K562 (cell line): ENCODE measurements around the gene AGPAT1. TPM values are rescaled to one million over a fixed set of nuclear protein-coding genes. Genes with fewer than 3 reads are reported as not detected.

Source experiments
- ATF1 ChIP-seq, 2 experiments: fragments of 450-650 bp in 1 of 2; IDR thresholded peaks; 2 replicates each; pipeline ENCODE4 v1.6.1; 2016; ENCODE audit warnings: missing compliant biosample characterization in 1 of 2, missing genetic modification characterization in 1 of 2
- CBX3 ChIP-seq, 2 experiments: IDR thresholded peaks; 1 replicate in 1 of 2; 2 replicates in 1 of 2; pipeline ENCODE4 v1.6.1; 2012; ENCODE audit warnings: inconsistent platforms in 2 of 2, low read length in 2 of 2, borderline replicate concordance in 1 of 2, control low read depth in 1 of 2
- DPF2 ChIP-seq: fragments of 450-650 bp; IDR thresholded peaks from 2 replicates; pipeline ENCODE4 v1.6.1; 2016
- HMG20B ChIP-seq: fragments of 250-450 bp; sonication (Bioruptor Pico); IDR thresholded peaks from 2 replicates; pipeline ENCODE4 v1.5.0; 2021; ENCODE audit warnings: mild to moderate bottlenecking
- MCM7 ChIP-seq, 2 experiments: fragments of 450-650 bp; IDR thresholded peaks; 2 replicates each; pipeline ENCODE4 v1.6.1; 2016 to 2018
- MXI1 ChIP-seq: IDR thresholded peaks from 2 replicates; pipeline ENCODE4 v1.6.1; 2011; ENCODE audit warnings: low read depth, mild to moderate bottlenecking, improper control_type of control experiment, low read length
- NFRKB ChIP-seq: fragments of 450-650 bp; IDR thresholded peaks from 2 replicates; pipeline ENCODE4 v1.6.1; 2016; ENCODE audit warnings: low read depth
- POLR2G ChIP-seq: fragments of 200-400 bp; formaldehyde crosslinking; IDR thresholded peaks from 2 replicates; pipeline ENCODE4 v1.6.1; 2017; ENCODE audit warnings: low read depth, mild to moderate bottlenecking, antibody characterized with exemption, low read length, moderate library complexity
- RBFOX2 ChIP-seq: fragments of 200-400 bp; formaldehyde crosslinking; IDR thresholded peaks from 2 replicates; pipeline ENCODE4 v1.6.1; 2017; ENCODE audit warnings: low read depth, mild to moderate bottlenecking, low read length, moderate library complexity
- TAF1 ChIP-seq: IDR thresholded peaks from 2 replicates; pipeline ENCODE4 v1.6.1; 2011; ENCODE audit warnings: mild to moderate bottlenecking, low read length, moderate library complexity; ENCODE audit not compliant: insufficient read depth, control insufficient read depth, severe bottlenecking; ENCODE audit errors: extremely low read depth
- polyA plus RNA-seq, 8 experiments: library from polyadenylated mRNA; depleted of rRNA in 4 of 8; stranded (reverse) in 5 of 8; unstranded in 3 of 8; fragments of >200 nt; fragmentation: Nextera tagmentation in 2 of 8; fragmentation: Illumina TruSeq in 1 of 8; extraction: Ambion mirVana in 2 of 8; extraction: Trizol in 1 of 8; gene quantifications; 2 replicates each; pipeline versions ENCODE4 v1.2.1 to v1.2.3, GENCODE V29; 2011 to 2014; ENCODE audit warnings: inconsistent platforms in 1 of 8, missing spikeins in 1 of 8
- total RNA-seq, 7 experiments: library from RNA; depleted of rRNA in 6 of 7; stranded (reverse); fragments of >200 nt in 6 of 7; fragmentation: Illumina TruSeq in 2 of 7; extraction: Trizol in 2 of 7; gene quantifications; 2 replicates each; pipeline versions ENCODE4 v1.2.1 to v1.2.3, GENCODE V29; 2011 to 2021; ENCODE audit warnings: low replicate concordance in 1 of 7
- TF ChIP-seq, protein P1 (sequence below): fragments of 450-650 bp; IDR thresholded peaks from 2 replicates; pipeline ENCODE4 v1.6.1; 2014; ENCODE audit warnings: low read depth, mild to moderate bottlenecking, moderate library complexity, borderline replicate concordance
- TF ChIP-seq, protein P2 (sequence below), 3 experiments: fragments of 200-800 bp in 1 of 3; fragments of 250-450 bp in 1 of 3; fragments of 450-650 bp in 1 of 3; sonication (Bioruptor Pico) in 1 of 3; sonication (Bioruptor generic) in 1 of 3; formaldehyde crosslinking in 1 of 3; IDR thresholded peaks; 2 replicates each; pipeline versions ENCODE4 v1.6.1 to v1.8.0; 2016 to 2022; ENCODE audit warnings: mild to moderate bottlenecking in 2 of 3, missing genetic modification characterization in 2 of 3, missing compliant biosample characterization in 1 of 3, moderate library complexity in 1 of 3
- TF ChIP-seq, protein P3 (sequence below), 2 experiments: fragments of 450-650 bp in 1 of 2; sonication (generic) in 1 of 2; formaldehyde crosslinking in 1 of 2; IDR thresholded peaks in 1 of 2; conservative IDR thresholded peaks in 1 of 2; 2 replicates each; pipeline versions ENCODE4 v1.6.1 to v1.8.1; 2016 to 2023; ENCODE audit warnings: mild to moderate bottlenecking in 2 of 2, moderate library complexity in 2 of 2, inconsistent platforms in 1 of 2, missing genetic modification reagents in 1 of 2
- TF ChIP-seq, protein P4 (sequence below): fragments of 450-650 bp; IDR thresholded peaks from 2 replicates; pipeline ENCODE4 v1.6.1; 2017; ENCODE audit warnings: antibody characterized with exemption
- TF ChIP-seq, protein P5 (sequence below): sonication (generic); formaldehyde crosslinking; IDR thresholded peaks from 2 replicates; pipeline ENCODE4 v1.8.0; 2022; ENCODE audit warnings: mild to moderate bottlenecking, low read depth, missing genetic modification reagents

AGPAT1 gene
- total and polyA plus RNA-seq, 9 of the 15 experiments (the other 6 are each of a cell fraction or from before 2014, with no cell fraction given) = 37.9 to 176 (median 69.4) TPM

DNA sequence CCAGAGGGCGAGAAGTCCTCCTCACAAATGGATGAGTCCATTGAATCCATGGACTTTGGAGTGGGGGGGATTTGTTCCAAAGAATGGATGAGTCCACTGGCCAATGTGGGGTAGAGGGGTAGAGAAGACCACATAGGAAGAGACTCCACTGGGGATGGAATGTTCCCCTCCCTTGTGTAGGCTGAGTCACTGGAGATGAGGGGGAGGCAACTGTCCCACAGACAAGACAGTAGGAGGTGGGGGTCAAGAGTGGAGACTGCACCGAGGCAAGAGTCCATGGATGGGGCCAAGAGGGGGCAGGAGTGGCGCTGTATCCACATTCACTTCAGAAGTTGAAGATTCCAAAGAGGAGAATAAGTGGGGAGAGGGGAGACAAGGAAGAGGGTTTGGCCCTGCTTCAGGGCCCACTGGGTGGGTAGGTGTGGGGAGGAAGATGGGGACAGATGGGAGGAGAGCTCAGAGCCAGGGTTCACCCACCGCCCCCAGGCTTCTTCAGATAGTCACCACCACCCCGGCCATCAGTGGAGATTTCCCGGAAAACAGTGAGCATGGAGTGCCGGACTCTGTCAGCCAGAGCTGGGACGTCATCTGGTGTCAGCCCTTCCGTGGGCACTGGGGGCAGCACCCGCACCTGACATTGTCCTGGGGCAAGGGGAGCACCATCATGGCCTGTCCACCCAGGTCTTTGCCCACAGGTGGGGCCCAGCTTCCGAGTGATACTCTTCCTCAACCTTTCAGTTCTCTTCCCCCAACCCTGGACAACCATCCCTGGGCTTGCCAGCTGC lies 6.9 kb downstream of the AGPAT1 start (continued):
- TF ChIP-seq, protein P1, sequence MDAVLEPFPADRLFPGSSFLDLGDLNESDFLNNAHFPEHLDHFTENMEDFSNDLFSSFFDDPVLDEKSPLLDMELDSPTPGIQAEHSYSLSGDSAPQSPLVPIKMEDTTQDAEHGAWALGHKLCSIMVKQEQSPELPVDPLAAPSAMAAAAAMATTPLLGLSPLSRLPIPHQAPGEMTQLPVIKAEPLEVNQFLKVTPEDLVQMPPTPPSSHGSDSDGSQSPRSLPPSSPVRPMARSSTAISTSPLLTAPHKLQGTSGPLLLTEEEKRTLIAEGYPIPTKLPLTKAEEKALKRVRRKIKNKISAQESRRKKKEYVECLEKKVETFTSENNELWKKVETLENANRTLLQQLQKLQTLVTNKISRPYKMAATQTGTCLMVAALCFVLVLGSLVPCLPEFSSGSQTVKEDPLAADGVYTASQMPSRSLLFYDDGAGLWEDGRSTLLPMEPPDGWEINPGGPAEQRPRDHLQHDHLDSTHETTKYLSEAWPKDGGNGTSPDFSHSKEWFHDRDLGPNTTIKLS = no peak
- no peak for TF ChIP-seq ATF1 (CRISPR knock-in tag; IDR thresholded peaks at IDR 0.05)
- TF ChIP-seq ATF1 (tag; IDR thresholded peaks at IDR 0.05) = no peak
- TF ChIP-seq, protein P2, sequence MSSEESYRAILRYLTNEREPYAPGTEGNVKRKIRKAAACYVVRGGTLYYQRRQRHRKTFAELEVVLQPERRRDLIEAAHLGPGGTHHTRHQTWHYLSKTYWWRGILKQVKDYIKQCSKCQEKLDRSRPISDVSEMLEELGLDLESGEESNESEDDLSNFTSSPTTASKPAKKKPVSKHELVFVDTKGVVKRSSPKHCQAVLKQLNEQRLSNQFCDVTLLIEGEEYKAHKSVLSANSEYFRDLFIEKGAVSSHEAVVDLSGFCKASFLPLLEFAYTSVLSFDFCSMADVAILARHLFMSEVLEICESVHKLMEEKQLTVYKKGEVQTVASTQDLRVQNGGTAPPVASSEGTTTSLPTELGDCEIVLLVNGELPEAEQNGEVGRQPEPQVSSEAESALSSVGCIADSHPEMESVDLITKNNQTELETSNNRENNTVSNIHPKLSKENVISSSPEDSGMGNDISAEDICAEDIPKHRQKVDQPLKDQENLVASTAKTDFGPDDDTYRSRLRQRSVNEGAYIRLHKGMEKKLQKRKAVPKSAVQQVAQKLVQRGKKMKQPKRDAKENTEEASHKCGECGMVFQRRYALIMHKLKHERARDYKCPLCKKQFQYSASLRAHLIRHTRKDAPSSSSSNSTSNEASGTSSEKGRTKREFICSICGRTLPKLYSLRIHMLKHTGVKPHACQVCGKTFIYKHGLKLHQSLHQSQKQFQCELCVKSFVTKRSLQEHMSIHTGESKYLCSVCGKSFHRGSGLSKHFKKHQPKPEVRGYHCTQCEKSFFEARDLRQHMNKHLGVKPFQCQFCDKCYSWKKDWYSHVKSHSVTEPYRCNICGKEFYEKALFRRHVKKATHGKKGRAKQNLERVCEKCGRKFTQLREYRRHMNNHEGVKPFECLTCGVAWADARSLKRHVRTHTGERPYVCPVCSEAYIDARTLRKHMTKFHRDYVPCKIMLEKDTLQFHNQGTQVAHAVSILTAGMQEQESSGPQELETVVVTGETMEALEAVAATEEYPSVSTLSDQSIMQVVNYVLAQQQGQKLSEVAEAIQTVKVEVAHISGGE (CRISPR knock-in tag; IDR thresholded peaks at IDR 0.05) = no peak
- TF ChIP-seq MCM7 (IDR thresholded peaks at IDR 0.05) = no peak
- TF ChIP-seq NFRKB = no peak
- TF ChIP-seq, protein P3, sequence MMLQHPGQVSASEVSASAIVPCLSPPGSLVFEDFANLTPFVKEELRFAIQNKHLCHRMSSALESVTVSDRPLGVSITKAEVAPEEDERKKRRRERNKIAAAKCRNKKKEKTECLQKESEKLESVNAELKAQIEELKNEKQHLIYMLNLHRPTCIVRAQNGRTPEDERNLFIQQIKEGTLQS (IDR thresholded peaks at IDR 0.05) = peak; percentile 75
- TF ChIP-seq, protein P3 (CRISPR knock-in tag; conservative IDR thresholded peaks at IDR 0.05) = no peak
- no peak for TF ChIP-seq HMG20B (CRISPR knock-in tag)
- no peak for TF ChIP-seq TAF1
- no peak; a peak in 1 of 3 replicates for TF ChIP-seq CBX3 (IDR thresholded peaks at IDR 0.05; ENCODE audit: borderline replicate concordance in 1 of 2, low read length in 2 of 2)
- TF ChIP-seq, protein P4, sequence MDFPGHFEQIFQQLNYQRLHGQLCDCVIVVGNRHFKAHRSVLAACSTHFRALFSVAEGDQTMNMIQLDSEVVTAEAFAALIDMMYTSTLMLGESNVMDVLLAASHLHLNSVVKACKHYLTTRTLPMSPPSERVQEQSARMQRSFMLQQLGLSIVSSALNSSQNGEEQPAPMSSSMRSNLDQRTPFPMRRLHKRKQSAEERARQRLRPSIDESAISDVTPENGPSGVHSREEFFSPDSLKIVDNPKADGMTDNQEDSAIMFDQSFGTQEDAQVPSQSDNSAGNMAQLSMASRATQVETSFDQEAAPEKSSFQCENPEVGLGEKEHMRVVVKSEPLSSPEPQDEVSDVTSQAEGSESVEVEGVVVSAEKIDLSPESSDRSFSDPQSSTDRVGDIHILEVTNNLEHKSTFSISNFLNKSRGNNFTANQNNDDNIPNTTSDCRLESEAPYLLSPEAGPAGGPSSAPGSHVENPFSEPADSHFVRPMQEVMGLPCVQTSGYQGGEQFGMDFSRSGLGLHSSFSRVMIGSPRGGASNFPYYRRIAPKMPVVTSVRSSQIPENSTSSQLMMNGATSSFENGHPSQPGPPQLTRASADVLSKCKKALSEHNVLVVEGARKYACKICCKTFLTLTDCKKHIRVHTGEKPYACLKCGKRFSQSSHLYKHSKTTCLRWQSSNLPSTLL = no peak
- no peak for TF ChIP-seq MXI1
- peak; percentile 81 for TF ChIP-seq DPF2
- TF ChIP-seq RBFOX2 = peak; percentile 60
- TF ChIP-seq, protein P5, sequence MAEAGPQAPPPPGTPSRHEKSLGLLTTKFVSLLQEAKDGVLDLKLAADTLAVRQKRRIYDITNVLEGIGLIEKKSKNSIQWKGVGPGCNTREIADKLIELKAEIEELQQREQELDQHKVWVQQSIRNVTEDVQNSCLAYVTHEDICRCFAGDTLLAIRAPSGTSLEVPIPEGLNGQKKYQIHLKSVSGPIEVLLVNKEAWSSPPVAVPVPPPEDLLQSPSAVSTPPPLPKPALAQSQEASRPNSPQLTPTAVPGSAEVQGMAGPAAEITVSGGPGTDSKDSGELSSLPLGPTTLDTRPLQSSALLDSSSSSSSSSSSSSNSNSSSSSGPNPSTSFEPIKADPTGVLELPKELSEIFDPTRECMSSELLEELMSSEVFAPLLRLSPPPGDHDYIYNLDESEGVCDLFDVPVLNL (CRISPR knock-in tag) = no peak
- TF ChIP-seq POLR2G = peak; percentile 69
